ENCODE measurements around the gene DDX51. TPM values are rescaled to one million over a fixed set of nuclear protein-coding genes. Genes with fewer than 3 reads are reported as not detected.

Gene DDX51
- total and polyA plus RNA-seq, 2 of the 13 experiments (the other 11 are each of a cell fraction or from before 2014, with no cell fraction given) = 10.1 TPM

- ATAC-seq = no peak
- H3K4me1 ChIP-seq (ENCODE audit: insufficient read depth, low read length) = no peaks in the 10 kb centered on the region
- no peaks in the 10 kb centered on the region for H3K79me2 ChIP-seq (ENCODE audit: insufficient read depth, low read length)
- peaks cover 17 to 48% of the 10 kb centered on the region in 2 experiments; a peak in 4 of 5 replicates for H3K36me3 ChIP-seq (replicated peaks in 1 of 2; ENCODE audit: control insufficient read depth in 1 of 2, insufficient read depth in 2 of 2, low read length in 2 of 2)
- H3K27ac ChIP-seq (ENCODE audit: extremely low read length, insufficient read depth, low read length) = no peak overlapping the region
- ChIA-PET POLR2A (no interaction called here), CTCF (ENCODE audit: low intra/inter-chr PET ratio, low total read pairs) (no interaction called here)
- H3K4me3 ChIP-seq (replicated peaks in 1 of 3; ENCODE audit: insufficient read depth in 1 of 3, low read depth in 2 of 3, low read length in 3 of 3) = no peak overlapping the region
- no peak for FAIRE-seq
- H2AFZ ChIP-seq (ENCODE audit: low read length) = no peak overlapping the region
- H3K9ac ChIP-seq (ENCODE audit: insufficient read depth, low read depth, low read length) = no peak overlapping the region
- DNase-seq (ENCODE audit: low spot score) = no peak
- no peaks in the 10 kb centered on the region for H3K27me3 ChIP-seq (ENCODE audit: control insufficient read depth in 1 of 2, insufficient read depth in 2 of 2, low read length in 2 of 2)
- H4K20me1 ChIP-seq (ENCODE audit: insufficient read depth, low read length) = no peaks in the 10 kb centered on the region
- in situ Hi-C loops (cut with HindIII; ENCODE audit: extremely low pct_ligation_motif_present, low pct_unique_long_range_greater_than_20kb) = no loop called here
- TF ChIP-seq MXD1 (CRISPR knock-in tag; IDR thresholded peaks at IDR 0.05) (no peak), ZNF350 (CRISPR knock-in tag; IDR thresholded peaks at IDR 0.05; ENCODE audit: borderline replicate concordance, low read depth) (no peak)
- no peak overlapping the region for H3K4me2 ChIP-seq (ENCODE audit: low read depth, low read length)
- TSS peak; percentile 47 for BruUV-seq (replicated peaks)
- intact Hi-C loops (cut with micrococcal nuclease; ENCODE audit: unreplicated experiment) = no loop called here
- no CpG with 5 or more reads among the region's 3 CpGs for WGBS (ENCODE audit: low lambda C conversion rate)
- H3K9me3 ChIP-seq (ENCODE audit: low read length) = no peaks in the 10 kb centered on the region
These were observed 33.4 kb downstream of the DDX51 start for GRCh38 chr12:132110677-132111076.

DNA sequence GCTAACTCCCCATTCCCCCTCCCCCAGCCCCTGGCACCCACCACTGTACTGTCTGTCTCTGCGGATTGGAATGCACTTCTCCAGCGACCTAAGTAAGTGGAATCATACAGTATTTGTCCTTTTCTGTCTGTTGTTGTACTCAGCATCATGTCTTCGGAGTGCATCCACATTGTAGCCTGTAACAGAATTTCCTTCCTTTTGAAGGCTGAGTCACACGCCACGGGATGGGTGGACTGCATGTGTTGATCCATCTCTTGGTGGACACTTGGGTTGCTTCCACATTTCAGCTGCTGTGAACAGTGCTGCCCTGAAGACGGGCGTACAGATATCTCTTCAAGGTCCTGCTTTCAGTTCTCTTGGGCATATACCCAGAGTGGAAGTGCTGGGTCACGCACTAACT is 34.4 kb downstream of the DDX51 start:
- Histone ChIP-seq H3K9me3 (ENCODE audit: low read length) (no peaks in the 10 kb centered on the region), H3K4me1 (ENCODE audit: insufficient read depth, low read length) (no peaks in the 10 kb centered on the region), H3K4me2 (ENCODE audit: low read depth, low read length) (no peak overlapping the region), H3K4me3 (replicated peaks in 1 of 3; ENCODE audit: insufficient read depth in 1 of 3, low read depth in 2 of 3, low read length in 3 of 3) (no peak overlapping the region), H4K20me1 (ENCODE audit: insufficient read depth, low read length) (no peaks in the 10 kb centered on the region), H3K79me2 (ENCODE audit: insufficient read depth, low read length) (no peaks in the 10 kb centered on the region), H3K36me3 (replicated peaks in 1 of 2; ENCODE audit: control insufficient read depth in 1 of 2, insufficient read depth in 2 of 2, low read length in 2 of 2) (peaks cover 12 to 45% of the 10 kb centered on the region in 2 experiments), H3K27ac (ENCODE audit: extremely low read length, insufficient read depth, low read length) (no peak overlapping the region), H3K9ac (ENCODE audit: insufficient read depth, low read depth, low read length) (no peak overlapping the region), H3K27me3 (ENCODE audit: control insufficient read depth in 1 of 2, insufficient read depth in 2 of 2, low read length in 2 of 2) (no peaks in the 10 kb centered on the region), H2AFZ (ENCODE audit: low read length) (no peak overlapping the region)
- WGBS (ENCODE audit: low lambda C conversion rate) = 97% methylated on average over 8 of the region's 8 CpGs
- BruUV-seq (replicated peaks) = no TSS peak
- intact Hi-C loops (cut with micrococcal nuclease; ENCODE audit: unreplicated experiment) (no loop called here), in situ Hi-C loops (cut with HindIII; ENCODE audit: extremely low pct_ligation_motif_present, low pct_unique_long_range_greater_than_20kb) (no loop called here)
- CTCF ChIA-PET (ENCODE audit: low intra/inter-chr PET ratio, low total read pairs) = no interaction called here
- TF ChIP-seq ZNF224 (CRISPR knock-in tag; IDR thresholded peaks at IDR 0.05) (no peak), MZF1 (CRISPR knock-in tag; IDR thresholded peaks at IDR 0.05; ENCODE audit: borderline replicate concordance) (no peak), FOSL2 (CRISPR knock-in tag; IDR thresholded peaks at IDR 0.05) (no peak)
- ATAC-seq = no peak
- FAIRE-seq = no peak
- no peak for DNase-seq (ENCODE audit: low spot score)
- POLR2A ChIA-PET = no interaction called here
